GM23338 (cell line): ENCODE measurements around the gene ITFG1. TPM values are rescaled to one million over a fixed set of nuclear protein-coding genes. Genes with fewer than 3 reads are reported as not detected.

ENCODE experiments used
- ATAC-seq: fragments of 200-7000 bp; cut with Tn5 transposase; 3 replicates; pipeline ENCODE4 v1.9.1; 2020
- DNase-seq: peaks from one replicate; pipeline ENCODE4 v3.0.0-alpha.2; 2015; ENCODE audit warnings: low spot score
- H2AFZ ChIP-seq: fragments of 200-600 bp; sonication (generic); 2 replicates; pipeline ENCODE4 v1.8.0; 2016; ENCODE audit warnings: antibody characterized with exemption, mild to moderate bottlenecking, moderate library complexity
- H3F3A ChIP-seq: fragments of 200-600 bp; sonication (generic); replicated peaks from 2 replicates; pipeline ENCODE4 v1.8.0; 2017; ENCODE audit warnings: antibody characterized with exemption, mixed run types, low read depth
- H3K27ac ChIP-seq: fragments of 200-600 bp; sonication (generic); 2 replicates; pipeline ENCODE4 v1.6.1; 2016; ENCODE audit warnings: low read depth
- H3K27me3 ChIP-seq: fragments of 200-600 bp; sonication (generic); 2 replicates; pipeline ENCODE4 v1.8.0; 2016; ENCODE audit warnings: mild to moderate bottlenecking, mixed run types, moderate library complexity; ENCODE audit not compliant: insufficient read depth
- H3K36me3 ChIP-seq: fragments of 200-600 bp; sonication (generic); 2 replicates; pipeline ENCODE4 v1.8.0; 2016; ENCODE audit warnings: mild to moderate bottlenecking; ENCODE audit not compliant: insufficient read depth
- H3K4me1 ChIP-seq: fragments of 200-600 bp; sonication (generic); 2 replicates; pipeline ENCODE4 v1.8.0; 2016; ENCODE audit warnings: mild to moderate bottlenecking, moderate library complexity; ENCODE audit not compliant: insufficient read depth
- H3K4me2 ChIP-seq: fragments of 200-600 bp; sonication (generic); 2 replicates; pipeline ENCODE4 v1.7.1; 2017; ENCODE audit warnings: mixed run types
- H3K4me3 ChIP-seq: fragments of 200-600 bp; sonication (generic); 2 replicates; pipeline ENCODE4 v1.6.1; 2016; ENCODE audit warnings: mixed run types
- H3K79me2 ChIP-seq: fragments of 200-600 bp; sonication (generic); replicated peaks from 2 replicates; pipeline ENCODE4 v1.8.0; 2017; ENCODE audit warnings: mild to moderate bottlenecking; ENCODE audit not compliant: insufficient read depth
- H3K9me2 ChIP-seq: fragments of 200-600 bp; sonication (generic); 2 replicates; pipeline ENCODE4 v1.8.0; 2017; ENCODE audit not compliant: insufficient read depth
- H4K20me1 ChIP-seq: fragments of 200-600 bp; sonication (generic); replicated peaks from 2 replicates; pipeline ENCODE4 v1.8.0; 2017; ENCODE audit warnings: mild to moderate bottlenecking; ENCODE audit not compliant: insufficient read depth
- H3K27ac Mint-ChIP-seq: 2 replicates; pipeline ENCODE4 v1.8.0; 2020; ENCODE audit warnings: inconsistent platforms, mild to moderate bottlenecking, moderate library complexity, mixed read lengths
- H3K27me3 Mint-ChIP-seq: 3 replicates; pipeline ENCODE4 v1.8.0; 2022; ENCODE audit warnings: low read depth, mild to moderate bottlenecking, moderate library complexity, mixed read lengths, inconsistent platforms; ENCODE audit not compliant: insufficient read depth, poor library complexity
- H3K36me3 Mint-ChIP-seq: 3 replicates; pipeline ENCODE4 v1.8.0; 2021; ENCODE audit warnings: low read depth, mild to moderate bottlenecking, inconsistent platforms, moderate library complexity, mixed read lengths
- H3K4me1 Mint-ChIP-seq: 3 replicates; pipeline ENCODE4 v1.8.0; 2020; ENCODE audit warnings: mild to moderate bottlenecking, inconsistent platforms, mixed read lengths
- H3K4me3 Mint-ChIP-seq: 3 replicates; pipeline ENCODE4 v1.8.0; 2021; ENCODE audit warnings: moderate library complexity, mild to moderate bottlenecking, inconsistent platforms, mixed read lengths
- H3K9me3 Mint-ChIP-seq: 3 replicates; pipeline ENCODE4 v1.8.0; 2020; ENCODE audit warnings: moderate library complexity, mild to moderate bottlenecking, inconsistent platforms, mixed read lengths
- CREB1 ChIP-seq: fragments of 250-450 bp; sonication (Bioruptor Pico); IDR thresholded peaks from 2 replicates; pipeline ENCODE4 v1.5.0; 2020; ENCODE audit warnings: low read depth, mild to moderate bottlenecking, moderate library complexity
- CTCF ChIP-seq, 2 experiments: fragments of 200-600 bp in 1 of 2; sonication (generic) in 1 of 2; conservative IDR thresholded peaks; 2 replicates each; pipeline versions ENCODE4 v1.5.1 to v1.6.1; 2016 to 2017; ENCODE audit warnings: antibody characterized with exemption in 2 of 2, low read depth in 2 of 2, mild to moderate bottlenecking in 2 of 2, moderate library complexity in 1 of 2
- ETS1 ChIP-seq: IDR thresholded peaks from 2 replicates; pipeline ENCODE4 v1.6.1; 2016; ENCODE audit warnings: antibody characterized with exemption
- EZH2 ChIP-seq: fragments of 200-600 bp; sonication (generic); IDR thresholded peaks from one replicate; pipeline ENCODE4 v1.8.0; 2017; ENCODE audit warnings: antibody characterized with exemption, mild to moderate bottlenecking, low read depth; ENCODE audit not compliant: unreplicated experiment
- EZH2phosphoT487 ChIP-seq: fragments of 200-600 bp; sonication (generic); IDR thresholded peaks from one replicate; pipeline ENCODE4 v1.8.1; 2018; ENCODE audit warnings: antibody characterized with exemption; ENCODE audit not compliant: unreplicated experiment
- JUNB ChIP-seq: IDR thresholded peaks from one replicate; pipeline ENCODE4 v1.6.1; 2016; ENCODE audit warnings: antibody characterized with exemption; ENCODE audit not compliant: unreplicated experiment
- NANOG ChIP-seq: IDR thresholded peaks from 2 replicates; pipeline ENCODE4 v1.6.1; 2016; ENCODE audit warnings: antibody characterized with exemption, borderline replicate concordance
- POLR2AphosphoS5 ChIP-seq: IDR thresholded peaks from 2 replicates; pipeline ENCODE4 v1.6.1; 2016; ENCODE audit warnings: antibody characterized with exemption, low read depth
- STAT1 ChIP-seq: IDR thresholded peaks from one replicate; pipeline ENCODE4 v1.6.1; 2016; ENCODE audit warnings: antibody characterized with exemption; ENCODE audit not compliant: unreplicated experiment
- ZNF114 ChIP-seq: fragments of 250-450 bp; sonication (Bioruptor Pico); IDR thresholded peaks from 2 replicates; pipeline ENCODE4 v1.5.0; 2020; ENCODE audit warnings: mild to moderate bottlenecking, moderate library complexity
- ZNF331 ChIP-seq: fragments of 250-450 bp; sonication (Bioruptor Pico); IDR thresholded peaks from 2 replicates; pipeline ENCODE4 v1.5.0; 2020; ENCODE audit warnings: low read depth, mild to moderate bottlenecking, moderate library complexity
- ZNF462 ChIP-seq: fragments of 250-450 bp; sonication (Bioruptor Pico); IDR thresholded peaks from 2 replicates; pipeline ENCODE4 v1.5.0; 2020; ENCODE audit warnings: mild to moderate bottlenecking, moderate library complexity
- polyA plus RNA-seq: library from polyadenylated mRNA; unstranded; fragments of >200 nt; fragmentation: Nextera tagmentation; extraction: Ambion mirVana; gene quantifications from 2 replicates; pipeline ENCODE4 v1.2.1, GENCODE V29; 2016
- total RNA-seq: library from RNA; depleted of rRNA; stranded (reverse); fragments of >200 nt; shearing (Covaris generic); gene quantifications from 2 replicates; pipeline ENCODE4 v1.2.3, GENCODE V29; 2014

Gene ITFG1
- total and polyA plus RNA-seq, 2 experiments from 2014 or later: 18.5 to 26.9 TPM

- H3K4me3 Mint-ChIP-seq: no peak overlapping the region
- no peaks in the 10 kb centered on the region for H3K27me3 Mint-ChIP-seq
- DNase-seq (no peak), ATAC-seq (no peak)
- H3K27ac ChIP-seq: no peak overlapping the region
- H3K4me1 ChIP-seq: no peaks in the 10 kb centered on the region
- no peak overlapping the region for H3K27ac Mint-ChIP-seq
- no peak overlapping the region for H3K4me2 ChIP-seq
- H3K4me3 ChIP-seq: no peak overlapping the region
- H3K79me2 ChIP-seq: no peaks in the 10 kb centered on the region
- no peaks in the 10 kb centered on the region for H4K20me1 ChIP-seq
- TF ChIP-seq EZH2 (no peak), CTCF (conservative IDR thresholded peaks at IDR 0.05; ENCODE audit: low read depth in 2 of 2) (no peak), EZH2phosphoT487 (no peak), NANOG (no peak), ZNF462 (CRISPR knock-in tag) (no peak), STAT1 (no peak), ZNF114 (CRISPR knock-in tag) (no peak), POLR2AphosphoS5 (no peak), ETS1 (no peak), ZNF331 (CRISPR knock-in tag) (no peak), CREB1 (CRISPR knock-in tag) (no peak), JUNB (no peak)
- no peaks in the 10 kb centered on the region for H3K4me1 Mint-ChIP-seq
- H3K9me3 Mint-ChIP-seq: no peaks in the 10 kb centered on the region
- no peaks in the 10 kb centered on the region for H3K36me3 ChIP-seq
- H3K9me2 ChIP-seq: no peaks in the 10 kb centered on the region
- no peak overlapping the region for H2AFZ ChIP-seq
- H3F3A ChIP-seq: no peaks in the 10 kb centered on the region
- H3K27me3 ChIP-seq: no peaks in the 10 kb centered on the region
- no peaks in the 10 kb centered on the region; the same call in 2 of the 3 replicates for H3K36me3 Mint-ChIP-seq
Measured at GRCh38 chr16:47260503-47260902, 200.4 kb downstream of the ITFG1 start.
